Activated T-cell treated with anti-CD3 and anti-CD28 coated beads, Interleukin-2, amount 50 U/mL, for 24 hours (primary cell): ENCODE measurements around the gene TBCCD1.
"Not testable (repeated sequence)": the region's sequence is repeated elsewhere in the genome, so short reads cannot be mapped to it uniquely, and the experiment has no call there.

Source experiments
- DNase-seq: peaks from one replicate; pipeline ENCODE4 v3.0.0-alpha.2; 2020
- H3K27ac Mint-ChIP-seq: 2 replicates; pipeline ENCODE4 v1.8.0; 2020; ENCODE audit warnings: mild to moderate bottlenecking, mixed read lengths
- H3K27me3 Mint-ChIP-seq: 2 replicates; pipeline ENCODE4 v1.8.0; 2020; ENCODE audit warnings: mixed read lengths
- H3K36me3 Mint-ChIP-seq: 2 replicates; pipeline ENCODE4 v1.8.0; 2020; ENCODE audit warnings: low read depth, mixed read lengths
- H3K4me1 Mint-ChIP-seq: 2 replicates; pipeline ENCODE4 v1.8.0; 2020; ENCODE audit warnings: low read depth, mixed read lengths
- H3K4me3 Mint-ChIP-seq: 2 replicates; pipeline ENCODE4 v1.8.0; 2020; ENCODE audit warnings: mild to moderate bottlenecking, moderate library complexity, mixed read lengths
- H3K9me3 Mint-ChIP-seq: 2 replicates; pipeline ENCODE4 v1.8.0; 2020; ENCODE audit warnings: mixed read lengths

TBCCD1 gene

DNA sequence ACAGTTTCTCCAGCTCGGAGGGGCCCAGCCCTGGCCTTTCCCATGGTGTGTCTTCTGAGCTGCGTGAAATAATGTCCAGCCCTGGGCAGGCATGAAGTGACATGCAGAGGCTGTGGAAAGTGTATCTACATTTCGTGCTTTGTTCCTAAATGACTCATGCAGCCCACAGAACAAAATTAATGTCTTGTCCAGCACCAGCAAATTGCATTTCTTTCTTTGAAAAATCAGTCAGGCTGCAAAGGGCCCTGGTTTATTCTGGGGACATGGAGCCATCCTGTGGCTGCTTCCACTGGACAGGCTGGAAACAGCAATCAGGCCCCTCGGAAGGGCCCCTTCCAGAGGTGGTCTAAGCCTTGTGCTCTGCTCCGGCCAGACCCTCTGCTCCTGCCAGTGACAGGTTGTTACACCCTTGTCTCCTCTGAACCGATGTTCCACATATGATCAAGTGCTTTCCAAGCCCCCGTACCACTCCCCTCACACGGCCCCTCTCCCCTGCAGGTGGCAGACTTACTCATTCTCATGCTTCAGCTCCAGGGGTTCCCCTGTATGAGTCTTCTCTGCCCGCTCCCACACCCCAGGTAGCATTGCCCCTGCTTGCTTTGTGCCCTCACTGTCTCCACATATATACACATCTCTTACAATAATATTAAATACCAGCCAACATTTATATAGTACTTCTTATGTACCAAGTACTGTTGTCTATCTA lies 56.6 kb downstream of the TBCCD1 start:
- H3K4me3 Mint-ChIP-seq, result no peak overlapping the region
- peaks cover 75% of the 10 kb centered on the region for H3K4me1 Mint-ChIP-seq
- H3K27ac Mint-ChIP-seq, result peak overlapping the region; percentile 62
- H3K27me3 Mint-ChIP-seq, result no peaks in the 10 kb centered on the region
- H3K36me3 Mint-ChIP-seq, result no peaks in the 10 kb centered on the region
- no peak for DNase-seq
- no peaks in the 10 kb centered on the region for H3K9me3 Mint-ChIP-seq

GRCh38 chr3:186509423-186509822 lies 57.7 kb downstream of the TBCCD1 start:
- DNase-seq, result no peak
- no peaks in the 10 kb centered on the region for H3K36me3 Mint-ChIP-seq
- H3K27ac Mint-ChIP-seq, result no peak overlapping the region
- no peak overlapping the region for H3K4me3 Mint-ChIP-seq
- no peaks in the 10 kb centered on the region for H3K27me3 Mint-ChIP-seq
- H3K9me3 Mint-ChIP-seq, result no peaks in the 10 kb centered on the region
- peaks cover 64% of the 10 kb centered on the region for H3K4me1 Mint-ChIP-seq

DNA sequence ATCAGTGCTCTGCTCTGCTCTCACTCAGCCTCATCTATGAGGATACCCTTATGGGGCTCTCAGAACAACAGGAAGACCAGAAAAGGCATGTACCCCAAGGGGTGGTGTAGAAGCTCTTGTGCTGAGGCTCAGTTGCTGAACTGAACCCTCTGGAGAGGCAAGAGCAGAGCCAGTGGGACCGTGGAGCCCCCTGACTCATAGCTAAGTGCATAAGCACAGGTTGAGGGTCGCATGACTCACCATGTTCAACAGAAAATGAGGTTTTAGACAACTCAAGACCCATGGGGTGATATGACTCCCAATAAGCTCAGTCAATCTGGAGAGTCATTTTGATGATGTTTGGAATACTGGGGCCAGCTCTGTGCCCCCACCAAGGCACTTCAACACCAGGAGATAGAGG lies 60.3 kb downstream of the TBCCD1 start:
- H3K36me3 Mint-ChIP-seq, result no peaks in the 10 kb centered on the region
- DNase-seq, result no peak
- H3K4me1 Mint-ChIP-seq, result peaks cover 54% of the 10 kb centered on the region
- no peaks in the 10 kb centered on the region for H3K9me3 Mint-ChIP-seq
- H3K27me3 Mint-ChIP-seq, result no peaks in the 10 kb centered on the region
- H3K27ac Mint-ChIP-seq, result peak overlapping the region; percentile 57
- no peak overlapping the region for H3K4me3 Mint-ChIP-seq

DNA sequence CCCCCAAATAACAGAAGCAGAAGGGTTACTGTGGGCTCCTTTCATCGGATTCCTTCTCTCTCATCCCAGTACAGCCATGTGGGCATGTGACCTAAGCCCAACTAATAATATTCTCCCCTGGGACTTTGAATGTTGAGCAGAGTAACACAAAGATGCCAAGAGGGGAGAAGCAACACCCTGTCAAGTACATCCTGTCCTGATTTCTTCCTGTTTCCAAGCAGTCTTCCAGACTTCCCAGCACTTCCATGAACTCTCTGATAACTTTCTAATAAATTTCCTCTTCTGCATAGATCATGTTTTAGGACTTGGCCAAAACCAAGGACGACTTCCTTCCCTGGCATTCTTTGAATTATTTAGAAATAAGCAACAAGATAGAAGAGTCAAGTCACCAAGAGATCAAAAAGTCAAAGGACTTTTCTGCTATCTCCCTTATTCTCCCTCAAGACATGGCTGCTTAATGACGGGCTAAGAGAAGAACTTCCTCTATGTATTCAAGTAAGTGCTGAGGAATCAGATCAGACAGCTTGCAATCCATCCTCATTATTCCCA lies 60.9 kb downstream of the TBCCD1 start:
- H3K27me3 Mint-ChIP-seq, result no peaks in the 10 kb centered on the region
- peaks cover 48% of the 10 kb centered on the region for H3K4me1 Mint-ChIP-seq
- no peaks in the 10 kb centered on the region for H3K9me3 Mint-ChIP-seq
- no peak overlapping the region for H3K4me3 Mint-ChIP-seq
- no peaks in the 10 kb centered on the region for H3K36me3 Mint-ChIP-seq
- no peak for DNase-seq
- H3K27ac Mint-ChIP-seq, result no peak overlapping the region

GRCh38 chr3:186502966-186503712 lies 64.0 kb downstream of the TBCCD1 start:
- Mint-ChIP-seq H3K9me3 (peaks cover 7% of the 10 kb centered on the region), H3K27ac (no peak overlapping the region), H3K4me3 (peak overlapping the region; percentile 13), H3K4me1 (peaks cover 33% of the 10 kb centered on the region), H3K36me3 (no peaks in the 10 kb centered on the region), H3K27me3 (no peaks in the 10 kb centered on the region)
- no peak for DNase-seq

- H3K27ac Mint-ChIP-seq, result no peak overlapping the region
- no peaks in the 10 kb centered on the region for H3K27me3 Mint-ChIP-seq
- peaks cover 7% of the 10 kb centered on the region for H3K9me3 Mint-ChIP-seq
- peak overlapping the region; percentile 13 for H3K4me3 Mint-ChIP-seq
- no peaks in the 10 kb centered on the region for H3K36me3 Mint-ChIP-seq
- H3K4me1 Mint-ChIP-seq, result peaks cover 29% of the 10 kb centered on the region
- DNase-seq, result no peak
Observed at GRCh38 chr3:186502138-186502948, 64.8 kb downstream of the TBCCD1 start.

DNA sequence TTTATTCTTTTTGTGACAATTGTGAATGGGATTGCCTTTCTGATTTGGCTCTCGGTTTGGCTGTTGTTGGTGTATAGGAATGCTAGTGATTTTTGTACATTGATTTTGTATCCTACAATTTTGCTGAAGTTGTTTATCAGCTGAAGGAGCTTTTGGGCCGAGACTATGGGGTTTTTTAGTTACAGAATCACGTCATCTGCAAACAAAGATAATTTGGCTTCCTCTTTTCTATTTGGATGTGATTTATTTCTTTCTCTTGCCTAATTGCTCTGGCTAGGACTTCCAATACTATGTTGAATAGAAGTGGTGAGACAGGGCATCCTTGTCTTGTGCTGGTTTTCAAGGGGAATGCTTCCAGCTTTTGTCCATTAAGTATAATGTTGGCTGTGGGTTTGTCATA lies 67.2 kb downstream of the TBCCD1 start:
- DNase-seq, H3K27ac Mint-ChIP-seq, H3K36me3 Mint-ChIP-seq, H3K4me3 Mint-ChIP-seq, H3K9me3 Mint-ChIP-seq, H3K27me3 Mint-ChIP-seq: not testable (repeated sequence)
- peaks cover 18% of the 10 kb centered on the region for H3K4me1 Mint-ChIP-seq

DNA sequence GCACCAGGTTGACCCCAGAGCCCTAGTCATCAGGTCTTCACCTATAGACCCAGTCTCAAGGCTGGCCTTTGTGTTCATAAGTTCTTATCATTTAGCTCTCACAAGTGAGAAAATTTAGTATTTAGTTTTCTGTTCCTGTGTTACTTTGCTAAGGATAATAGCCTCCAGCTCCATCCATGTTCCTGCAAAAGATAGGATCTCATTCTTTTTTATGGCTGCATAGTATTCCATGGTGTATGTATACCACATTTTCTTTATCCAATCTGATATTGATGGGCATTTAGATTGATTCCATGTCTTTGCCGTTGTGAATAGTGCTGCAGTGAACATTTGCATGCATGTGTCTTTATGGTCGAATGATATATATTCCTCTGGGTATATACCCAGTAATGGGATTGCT lies 69.1 kb downstream of the TBCCD1 start:
- peaks cover 13% of the 10 kb centered on the region for H3K4me1 Mint-ChIP-seq
- not testable (repeated sequence) for H3K4me3 Mint-ChIP-seq, H3K36me3 Mint-ChIP-seq, DNase-seq, H3K9me3 Mint-ChIP-seq, H3K27me3 Mint-ChIP-seq, H3K27ac Mint-ChIP-seq

GRCh38 chr3:186497608-186498007 lies 69.5 kb downstream of the TBCCD1 start:
- H3K4me1 Mint-ChIP-seq, result peaks cover 9% of the 10 kb centered on the region
- no peak for DNase-seq

DNA sequence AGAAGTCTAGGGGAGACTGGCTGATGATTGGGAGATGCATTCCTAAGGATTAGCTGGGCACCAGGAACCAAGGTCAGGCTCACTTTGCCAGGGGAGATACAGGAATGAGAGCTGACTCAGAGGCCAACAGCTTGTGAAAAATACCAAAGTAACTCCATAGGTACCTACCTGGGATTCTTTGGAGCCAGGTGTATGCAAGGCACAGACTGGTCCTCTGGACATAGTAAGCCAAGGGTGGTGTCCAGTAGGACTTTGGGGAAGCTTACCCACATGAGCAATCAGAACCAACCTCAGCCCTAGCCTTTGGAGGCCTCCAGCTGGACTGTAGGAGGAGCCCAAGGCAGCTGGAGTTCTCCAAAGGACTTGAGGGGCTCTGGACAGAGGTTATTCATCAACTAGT lies 70.5 kb downstream of the TBCCD1 start:
- DNase-seq, result no peak
- H3K9me3 Mint-ChIP-seq, result peaks cover 7% of the 10 kb centered on the region
- no peaks in the 10 kb centered on the region for H3K36me3 Mint-ChIP-seq
- H3K27me3 Mint-ChIP-seq, result no peaks in the 10 kb centered on the region
- H3K27ac Mint-ChIP-seq, result no peak overlapping the region
- no peak overlapping the region for H3K4me3 Mint-ChIP-seq
- peaks cover 5% of the 10 kb centered on the region for H3K4me1 Mint-ChIP-seq

More at GRCh38 chr3:186497608-186498007, 69.5 kb downstream of the TBCCD1 start:
- Mint-ChIP-seq H3K4me3 (no peak overlapping the region), H3K36me3 (no peaks in the 10 kb centered on the region), H3K27me3 (no peaks in the 10 kb centered on the region), H3K27ac (no peak overlapping the region), H3K9me3 (peaks cover 7% of the 10 kb centered on the region)
